PC-9 (cell line): ENCODE data around the gene BCL2.

Experiments
- EZH2 ChIP-seq: fragments of 200-600 bp; sonication (generic); IDR thresholded peaks from 2 replicates; pipeline ENCODE4 v1.8.0; 2017; ENCODE audit warnings: antibody characterized with exemption, low read depth
- TF ChIP-seq, protein P1 (sequence below): fragments of 200-600 bp; sonication (generic); conservative IDR thresholded peaks from 2 replicates; pipeline ENCODE4 v1.6.1; 2017; ENCODE audit warnings: mixed run types, antibody characterized with exemption, mild to moderate bottlenecking, moderate library complexity

DNA sequence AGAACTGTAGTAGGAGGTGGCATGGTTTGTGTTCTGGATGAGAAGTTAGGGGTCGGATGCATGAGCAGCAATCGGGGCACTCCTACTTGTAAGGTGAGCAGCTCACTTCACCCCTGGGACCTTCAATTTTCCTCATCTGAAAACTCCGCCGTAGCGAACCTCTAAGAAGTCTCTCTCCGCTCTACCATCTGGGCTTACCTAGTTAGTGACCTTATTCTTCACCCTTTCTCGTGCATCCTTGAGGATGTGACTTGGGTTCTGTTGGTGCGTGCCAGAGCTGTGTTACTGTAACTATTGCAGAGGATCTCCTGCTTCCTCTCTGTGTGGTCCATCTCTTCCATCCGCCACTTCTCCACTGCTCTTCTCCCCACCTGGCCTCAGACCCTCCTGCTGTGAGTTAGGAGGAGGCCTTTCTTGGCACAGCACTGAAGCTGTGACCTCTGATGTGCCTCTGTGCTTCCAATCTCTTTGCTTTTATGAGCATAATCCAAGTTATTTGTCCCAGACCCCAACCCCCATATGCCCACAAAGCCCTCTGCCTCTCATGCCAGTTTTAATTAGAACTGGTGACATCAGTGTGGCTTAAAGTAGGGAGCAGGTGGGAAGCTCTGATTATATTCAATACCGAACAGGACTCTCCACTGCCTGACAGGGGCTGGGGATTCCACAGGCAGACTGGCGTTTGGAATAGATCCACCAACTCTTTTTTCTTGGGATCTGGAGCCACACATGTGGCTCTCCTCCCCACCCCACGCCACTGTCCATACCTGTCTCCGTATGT is 178.4 kb downstream of the BCL2 start:
- TF ChIP-seq, protein P1, sequence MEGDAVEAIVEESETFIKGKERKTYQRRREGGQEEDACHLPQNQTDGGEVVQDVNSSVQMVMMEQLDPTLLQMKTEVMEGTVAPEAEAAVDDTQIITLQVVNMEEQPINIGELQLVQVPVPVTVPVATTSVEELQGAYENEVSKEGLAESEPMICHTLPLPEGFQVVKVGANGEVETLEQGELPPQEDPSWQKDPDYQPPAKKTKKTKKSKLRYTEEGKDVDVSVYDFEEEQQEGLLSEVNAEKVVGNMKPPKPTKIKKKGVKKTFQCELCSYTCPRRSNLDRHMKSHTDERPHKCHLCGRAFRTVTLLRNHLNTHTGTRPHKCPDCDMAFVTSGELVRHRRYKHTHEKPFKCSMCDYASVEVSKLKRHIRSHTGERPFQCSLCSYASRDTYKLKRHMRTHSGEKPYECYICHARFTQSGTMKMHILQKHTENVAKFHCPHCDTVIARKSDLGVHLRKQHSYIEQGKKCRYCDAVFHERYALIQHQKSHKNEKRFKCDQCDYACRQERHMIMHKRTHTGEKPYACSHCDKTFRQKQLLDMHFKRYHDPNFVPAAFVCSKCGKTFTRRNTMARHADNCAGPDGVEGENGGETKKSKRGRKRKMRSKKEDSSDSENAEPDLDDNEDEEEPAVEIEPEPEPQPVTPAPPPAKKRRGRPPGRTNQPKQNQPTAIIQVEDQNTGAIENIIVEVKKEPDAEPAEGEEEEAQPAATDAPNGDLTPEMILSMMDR: no peak
- no peak for TF ChIP-seq EZH2
